Activated CD8-positive, alpha-beta memory T cell treated with anti-CD3 and anti-CD28 coated beads, Interleukin-2, amount 50 U/mL, for 24 hours (primary cell): ENCODE measurements around the gene TUBA3E.
"Not testable (repeated sequence)": the region's sequence is repeated elsewhere in the genome, so short reads cannot be mapped to it uniquely, and the experiment has no call there.

Source experiments
- DNase-seq: peaks from one replicate; pipeline ENCODE4 v3.0.0-alpha.2; 2020; ENCODE audit errors: extremely low read depth

TUBA3E gene

DNA sequence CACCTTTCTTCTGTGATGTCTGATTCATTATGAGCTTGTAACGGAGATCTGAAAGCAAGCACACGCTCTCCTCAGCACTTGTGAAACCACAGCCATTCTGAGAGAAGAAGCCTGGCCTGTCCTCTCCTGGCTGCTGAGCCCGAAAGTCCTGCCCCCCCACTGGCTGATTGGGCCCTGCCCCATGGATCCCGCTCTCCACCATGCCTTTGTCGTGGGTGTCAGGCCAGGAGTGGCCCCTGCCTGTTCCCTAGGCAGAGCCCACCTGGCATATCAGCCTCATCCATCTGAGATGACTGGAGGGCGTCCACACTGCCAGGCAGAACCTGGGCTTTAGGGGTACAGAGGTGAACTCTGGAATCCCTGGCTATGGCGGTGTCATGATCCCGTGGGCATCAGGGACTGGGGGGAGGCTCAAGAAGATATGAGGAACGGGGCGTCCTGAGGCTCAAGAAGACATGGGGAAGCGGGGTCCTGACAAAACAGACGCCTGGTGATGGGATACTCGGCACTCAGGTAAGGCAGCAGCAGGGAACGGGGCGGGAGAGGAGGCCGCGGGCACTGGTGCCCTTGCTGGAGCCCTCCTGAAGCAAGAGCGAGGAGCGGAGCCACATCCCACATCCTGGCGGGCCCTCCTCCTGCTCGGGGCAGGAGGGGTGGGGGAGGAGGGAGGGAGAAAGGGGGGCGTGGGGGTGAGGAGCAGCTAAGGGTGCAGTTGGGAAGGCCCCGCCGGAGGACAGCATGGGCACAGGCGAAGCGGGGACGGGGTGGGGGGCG, 54.8 kb downstream of the TUBA3E start:
- DNase-seq, result not testable (repeated sequence)

GRCh38 chr2:130142396-130143265, 55.6 kb downstream of the TUBA3E start:
- DNase-seq, result not testable (repeated sequence)
